NOMO-1 (cell line): ENCODE measurements around the gene KLHDC10.
"Not testable (repeated sequence)": the region's sequence is repeated elsewhere in the genome, so short reads cannot be mapped to it uniquely, and the experiment has no call there.

Experiments
- DNase-seq, 2 experiments: peaks; one replicate each; lab custom pipeline; 2025; ENCODE audit not compliant: unreplicated experiment in 2 of 2; lab: John Stamatoyannopoulos, UW

The KLHDC10 gene

GRCh38 chr7:130152493-130153210 lies 82.3 kb downstream of the KLHDC10 start:
- no peak for DNase-seq

GRCh38 chr7:130153211-130153908 lies 83.0 kb downstream of the KLHDC10 start:
- DNase-seq, result no peak

- no peak for DNase-seq
Observed at GRCh38 chr7:130154131-130154500, 83.8 kb downstream of the KLHDC10 start.

GRCh38 chr7:130154501-130155317 lies 84.4 kb downstream of the KLHDC10 start:
- no peak for DNase-seq

- DNase-seq, result no peak
Observed at GRCh38 chr7:130156140-130156539, 85.8 kb downstream of the KLHDC10 start.

- no peak for DNase-seq
Observed at GRCh38 chr7:130157700-130158099, 87.4 kb downstream of the KLHDC10 start.

GRCh38 chr7:130160023-130160422 lies 89.7 kb downstream of the KLHDC10 start:
- no peak for DNase-seq

GRCh38 chr7:130160455-130160854 lies 90.1 kb downstream of the KLHDC10 start:
- DNase-seq, result no peak

GRCh38 chr7:130162196-130162595 lies 91.9 kb downstream of the KLHDC10 start:
- DNase-seq, result no peak

GRCh38 chr7:130174237-130174959 lies 104.1 kb downstream of the KLHDC10 start:
- DNase-seq, result no peak

GRCh38 chr7:130178251-130178650 lies 107.9 kb downstream of the KLHDC10 start:
- no peak for DNase-seq

GRCh38 chr7:130179631-130180030 lies 109.3 kb downstream of the KLHDC10 start:
- DNase-seq, result no peak

GRCh38 chr7:130180571-130181262 lies 110.4 kb downstream of the KLHDC10 start:
- no peak for DNase-seq

GRCh38 chr7:130181263-130181605 lies 110.9 kb downstream of the KLHDC10 start:
- no peak for DNase-seq

- DNase-seq, result no peak
Observed at GRCh38 chr7:130182990-130183389, 112.7 kb downstream of the KLHDC10 start.

GRCh38 chr7:130184349-130184748 lies 114.0 kb downstream of the KLHDC10 start:
- not testable (repeated sequence) for DNase-seq
